Breast epithelium (tissue), 4 donors: ENCODE data around the gene TUBB1. TPM values are rescaled to one million over a fixed set of nuclear protein-coding genes. Genes with fewer than 3 reads are reported as not detected.

Source experiments
- DNase-seq, 2 donors: peaks; one replicate each; pipeline ENCODE4 v3.0.0-alpha.2; 2019; ENCODE audit warnings: low spot score in 2 of 2
- H3K27ac ChIP-seq, 2 donors: fragments of 200-600 bp; sonication (generic) in 1 of 2; one replicate each; pipeline ENCODE4 v1.5.1; 2016 to 2019; ENCODE audit warnings: mild to moderate bottlenecking in 1 of 2
- H3K27me3 ChIP-seq, 2 donors: fragments of 200-600 bp; sonication (generic) in 1 of 2; one replicate each; pipeline versions ENCODE4 v1.5.1 to v1.6.0; 2017 to 2019; ENCODE audit warnings: control low read depth in 1 of 2, mild to moderate bottlenecking in 1 of 2
- H3K36me3 ChIP-seq: fragments of 200-600 bp; one replicate; pipeline ENCODE4 v1.5.1; 2019
- H3K4me1 ChIP-seq, 2 donors: fragments of 200-600 bp; sonication (generic); one replicate each; pipeline ENCODE4 v1.5.1; 2016 to 2019; ENCODE audit warnings: control low read depth in 1 of 2
- H3K4me3 ChIP-seq, 3 donors: fragments of 200-600 bp; sonication (generic); 1 replicate in 2 of 3; 2 replicates in 1 of 3; pipeline ENCODE4 v1.5.1; 2016 to 2019; ENCODE audit warnings: mild to moderate bottlenecking in 3 of 3, moderate library complexity in 2 of 3
- H3K9me3 ChIP-seq, 2 donors: fragments of 200-600 bp; sonication (generic) in 1 of 2; one replicate each; pipeline ENCODE4 v1.5.1; 2016 to 2019; ENCODE audit warnings: control low read depth in 1 of 2
- POLR2A ChIP-seq: fragments of 450-650 bp; IDR thresholded peaks from one replicate; pipeline ENCODE4 v1.6.1; 2016; ENCODE audit warnings: antibody characterized with exemption, mild to moderate bottlenecking, moderate library complexity
- POLR2AphosphoS5 ChIP-seq, 3 donors: sonication (generic); formaldehyde crosslinking; IDR thresholded peaks; one replicate each; pipeline ENCODE4 v1.6.1; 2017; ENCODE audit warnings: antibody characterized with exemption in 3 of 3
- intact Hi-C: fragments of 100-400 bp; cut with DNase I; formaldehyde crosslinking; loops from one replicate; pipeline ENCODE4 v1.15.1; 2023; ENCODE audit warnings: low total_unique reads
- total RNA-seq, 3 donors: library from RNA; depleted of rRNA; stranded (reverse); fragments of >200 nt; gene quantifications; one replicate each; pipeline ENCODE4 v1.1.0, GENCODE V29; 2016
- TF ChIP-seq, protein P1 (sequence below), 3 donors: fragments of 450-650 bp; IDR thresholded peaks; one replicate each; pipeline ENCODE4 v1.5.1; 2016 to 2017; ENCODE audit warnings: antibody characterized with exemption in 3 of 3, mild to moderate bottlenecking in 3 of 3, moderate library complexity in 3 of 3

TUBB1 gene
- total RNA-seq, 3 donors from 2014 or later: 0.16 TPM; not detected in 2

DNA sequence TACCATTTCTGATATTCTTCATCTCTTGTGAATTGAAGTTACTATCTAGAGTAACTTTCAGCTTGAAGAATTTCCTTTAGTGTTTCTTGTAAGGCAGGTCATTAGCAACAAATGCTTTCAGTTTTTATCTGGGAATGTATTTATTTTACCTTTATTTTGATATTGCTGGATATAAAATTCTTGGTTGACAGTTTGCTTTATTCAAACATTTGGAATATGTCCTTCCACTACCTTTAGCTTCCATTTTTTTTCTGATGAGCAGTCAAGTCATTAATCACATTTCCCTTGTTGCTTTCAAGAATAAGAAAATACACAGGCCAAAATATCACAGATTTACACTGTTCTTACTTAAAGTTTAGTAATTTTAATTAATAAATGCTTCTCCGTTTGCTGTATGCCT lies 43.9 kb upstream of the TUBB1 start:
- no peaks in the 10 kb centered on the region for H3K36me3 ChIP-seq
- intact Hi-C loops: no loop called here
- no peak for DNase-seq
- TF ChIP-seq, protein P1, sequence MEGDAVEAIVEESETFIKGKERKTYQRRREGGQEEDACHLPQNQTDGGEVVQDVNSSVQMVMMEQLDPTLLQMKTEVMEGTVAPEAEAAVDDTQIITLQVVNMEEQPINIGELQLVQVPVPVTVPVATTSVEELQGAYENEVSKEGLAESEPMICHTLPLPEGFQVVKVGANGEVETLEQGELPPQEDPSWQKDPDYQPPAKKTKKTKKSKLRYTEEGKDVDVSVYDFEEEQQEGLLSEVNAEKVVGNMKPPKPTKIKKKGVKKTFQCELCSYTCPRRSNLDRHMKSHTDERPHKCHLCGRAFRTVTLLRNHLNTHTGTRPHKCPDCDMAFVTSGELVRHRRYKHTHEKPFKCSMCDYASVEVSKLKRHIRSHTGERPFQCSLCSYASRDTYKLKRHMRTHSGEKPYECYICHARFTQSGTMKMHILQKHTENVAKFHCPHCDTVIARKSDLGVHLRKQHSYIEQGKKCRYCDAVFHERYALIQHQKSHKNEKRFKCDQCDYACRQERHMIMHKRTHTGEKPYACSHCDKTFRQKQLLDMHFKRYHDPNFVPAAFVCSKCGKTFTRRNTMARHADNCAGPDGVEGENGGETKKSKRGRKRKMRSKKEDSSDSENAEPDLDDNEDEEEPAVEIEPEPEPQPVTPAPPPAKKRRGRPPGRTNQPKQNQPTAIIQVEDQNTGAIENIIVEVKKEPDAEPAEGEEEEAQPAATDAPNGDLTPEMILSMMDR (IDR thresholded peaks at IDR 0.05): no peak
- TF ChIP-seq POLR2AphosphoS5 (IDR thresholded peaks at IDR 0.05): no peak
- no peak for TF ChIP-seq POLR2A
- H3K4me1 ChIP-seq: no peaks in the 10 kb centered on the region
- H3K9me3 ChIP-seq: peaks cover 6 to 11% of the 10 kb centered on the region in 2 donors
- H3K27me3 ChIP-seq: no peaks in the 10 kb centered on the region
- no peak overlapping the region for H3K4me3 ChIP-seq
- no peak overlapping the region for H3K27ac ChIP-seq

DNA sequence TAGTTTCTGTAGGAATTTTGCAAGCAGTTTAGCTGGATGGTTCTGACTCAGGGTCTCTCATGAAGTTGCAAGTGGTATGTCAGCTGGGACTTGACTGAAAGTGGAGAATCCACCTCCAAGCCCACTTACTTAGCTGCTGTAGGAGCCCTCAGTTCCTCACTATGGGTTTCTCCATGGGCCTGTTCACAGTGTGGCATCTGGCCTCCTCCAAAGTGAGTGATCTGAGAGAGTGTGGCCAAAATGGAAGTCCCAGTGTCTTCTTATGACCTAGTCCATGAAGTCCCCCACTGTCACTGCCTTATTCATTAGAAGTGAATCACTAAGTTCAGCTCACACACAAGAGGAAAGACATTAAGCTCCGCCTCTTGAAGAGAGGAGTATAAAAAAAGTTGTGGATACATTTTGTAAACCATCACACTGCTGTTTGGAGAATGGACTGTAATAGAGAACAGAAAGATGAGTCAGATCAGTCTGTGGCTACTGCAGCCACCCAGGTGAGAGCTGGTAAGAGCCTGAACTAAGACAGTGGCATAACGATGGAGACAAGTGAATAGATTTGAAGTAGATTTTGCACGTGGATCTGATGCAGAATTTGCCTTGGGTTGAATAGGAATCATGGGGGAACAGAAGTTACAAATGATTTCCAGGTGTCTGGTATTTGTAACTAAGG lies 43.0 kb upstream of the TUBB1 start:
- Histone ChIP-seq H3K4me1 (no peaks in the 10 kb centered on the region), H3K27me3 (no peaks in the 10 kb centered on the region), H3K4me3 (no peak overlapping the region), H3K36me3 (no peaks in the 10 kb centered on the region), H3K27ac (no peak overlapping the region), H3K9me3 (peaks cover 6 to 11% of the 10 kb centered on the region in 2 donors)
- DNase-seq: no peak
- intact Hi-C loops: no loop called here
- TF ChIP-seq, protein P1 (IDR thresholded peaks at IDR 0.05): no peak
- TF ChIP-seq POLR2AphosphoS5 (IDR thresholded peaks at IDR 0.05) (no peak), POLR2A (no peak)

DNA sequence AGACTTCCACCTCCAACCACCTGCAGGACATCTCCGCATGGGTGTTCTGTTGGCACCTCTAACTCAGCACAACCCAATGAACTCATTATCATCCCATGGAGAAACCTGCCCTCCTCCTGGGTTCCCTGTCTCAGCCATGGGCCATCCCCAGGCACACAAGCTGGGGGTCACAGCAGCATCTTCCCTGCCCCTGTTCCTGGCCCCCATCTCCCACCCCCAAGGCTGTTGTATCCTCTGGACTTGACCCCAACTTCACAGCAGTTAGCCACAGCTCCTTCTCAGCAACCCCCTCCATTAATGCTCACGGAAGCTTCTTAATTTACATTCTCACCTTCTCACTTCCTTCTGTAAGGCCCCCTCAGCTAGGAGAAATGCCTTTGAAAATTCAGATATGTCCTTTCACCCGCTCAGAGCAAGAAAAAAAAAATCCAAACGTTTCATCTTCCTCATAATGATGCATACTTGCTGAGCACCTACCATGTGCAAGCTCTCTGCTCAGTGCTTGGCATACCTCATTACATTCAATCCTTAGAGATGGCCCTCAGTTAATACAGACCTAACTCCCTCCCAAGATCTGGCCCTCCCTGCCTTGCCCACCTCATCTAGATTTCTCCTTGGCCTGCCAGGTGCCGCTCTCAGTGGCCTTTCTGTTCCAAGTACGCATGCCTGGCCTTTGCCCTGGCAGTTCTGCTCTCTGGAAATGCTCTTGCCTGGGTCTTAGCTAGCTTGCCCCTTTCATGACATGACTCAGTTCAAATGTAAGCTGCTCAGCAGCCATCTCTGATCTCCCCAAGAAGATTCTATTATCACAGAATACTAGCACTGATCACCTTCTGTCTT lies 40.7 kb upstream of the TUBB1 start:
- TF ChIP-seq, protein P1 (IDR thresholded peaks at IDR 0.05): no peak
- TF ChIP-seq POLR2A: no peak
- no peak for TF ChIP-seq POLR2AphosphoS5 (IDR thresholded peaks at IDR 0.05)
- intact Hi-C loops: no loop called here
- no peak for DNase-seq

DNA sequence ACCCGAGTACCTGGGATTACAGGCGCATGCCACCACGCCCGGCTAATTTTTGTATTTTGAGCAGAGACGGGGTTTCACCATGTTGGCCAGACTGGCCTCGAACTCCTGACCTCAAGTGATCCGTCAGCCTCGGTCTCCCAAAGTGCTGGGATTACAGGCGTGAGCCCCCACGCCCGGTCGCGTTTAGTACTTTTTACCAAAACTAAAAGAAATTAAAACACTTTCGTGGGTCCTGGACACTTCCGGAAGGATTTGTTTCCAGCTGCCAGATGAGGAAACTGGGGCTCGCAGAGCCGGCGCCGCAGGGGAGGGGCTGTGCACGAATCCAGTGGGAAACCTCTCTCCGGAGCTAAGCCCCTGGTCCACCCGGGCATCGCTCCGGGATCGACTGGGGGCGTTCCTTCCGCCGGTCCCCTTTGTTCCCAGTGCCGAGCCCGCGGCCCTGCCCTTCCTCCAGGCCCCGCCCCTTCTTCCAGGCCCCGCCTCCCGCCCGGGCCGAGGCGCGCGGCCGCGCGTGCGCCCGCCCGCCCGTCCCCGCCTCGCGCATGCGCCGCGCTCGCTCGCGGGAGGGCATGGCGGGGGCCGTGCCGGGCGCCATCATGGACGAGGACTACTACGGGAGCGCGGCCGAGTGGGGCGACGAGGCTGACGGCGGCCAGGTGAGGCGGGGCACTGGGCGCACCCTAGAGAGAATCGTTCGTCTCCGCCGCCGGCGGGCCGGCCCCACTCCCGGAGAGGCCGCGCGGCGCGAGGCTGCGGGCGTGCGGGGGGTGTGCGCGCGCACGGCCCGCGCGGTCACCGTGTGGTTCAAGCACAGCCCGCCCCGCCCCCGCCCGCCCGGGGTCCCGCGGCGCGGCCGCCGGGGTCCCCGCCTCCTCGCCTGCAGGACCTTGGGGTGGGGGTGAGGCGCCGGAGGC lies 38.3 kb upstream of the TUBB1 start, which contains the start of gene NELFCD:
TSS of gene NELFCD (plus strand) at position 546 of the 917 bp plus-strand sequence. CDS start at position 600, 54 bp downstream.
- peaks cover 0 to 2% of the 10 kb centered on the region in 2 donors for H3K4me1 ChIP-seq
- no peaks in the 10 kb centered on the region for H3K27me3 ChIP-seq
- peaks cover 3 to 4% of the 10 kb centered on the region in 2 donors for H3K9me3 ChIP-seq
- intact Hi-C loops: loop anchor here (5.0 to 10.0 kb wide), 2 partner anchors 61 to 86 kb away; partner anchors contain the start of gene PRELID3B
- peak within 1 kb of the TSS; percentile 89 to 95 for H3K27ac ChIP-seq
- H3K4me3 ChIP-seq: peak within 1 kb of the TSS; percentile 66 to 79 (median 78)
- DNase-seq: peak; percentile 76 to 84
- TF ChIP-seq POLR2A: no peak
- peak; percentile 33 to 84 (median 36) for TF ChIP-seq POLR2AphosphoS5 (IDR thresholded peaks at IDR 0.05)
- TF ChIP-seq, protein P1 (IDR thresholded peaks at IDR 0.05): no peak
- no peaks in the 10 kb centered on the region for H3K36me3 ChIP-seq

More for the DNA sequence above, 40.7 kb upstream of the TUBB1 start:
- Histone ChIP-seq H3K4me1 (no peaks in the 10 kb centered on the region), H3K27ac (no peak overlapping the region), H3K27me3 (no peaks in the 10 kb centered on the region), H3K9me3 (peaks cover 6 to 11% of the 10 kb centered on the region in 2 donors), H3K4me3 (no peak overlapping the region), H3K36me3 (no peaks in the 10 kb centered on the region)
